ENCODE results near the gene HBZ. TPM values are rescaled to one million over a fixed set of nuclear protein-coding genes. Genes with fewer than 3 reads are reported as not detected.
"Not testable (repeated sequence)": the region's sequence is repeated elsewhere in the genome, so short reads cannot be mapped to it uniquely, and the experiment has no call there.

HBZ gene
- total RNA-seq, 2 donors from 2014 or later: 1.4 TPM; not detected in 1

- H3K27me3 ChIP-seq: peaks cover 45% of the 10 kb centered on the region
- H3K4me3 ChIP-seq: no peak overlapping the region
- intact Hi-C loops (cut with DNase I): no loop called here
Observed at GRCh38 chr16:169014-169413, 16.6 kb downstream of the HBZ start.

DNA sequence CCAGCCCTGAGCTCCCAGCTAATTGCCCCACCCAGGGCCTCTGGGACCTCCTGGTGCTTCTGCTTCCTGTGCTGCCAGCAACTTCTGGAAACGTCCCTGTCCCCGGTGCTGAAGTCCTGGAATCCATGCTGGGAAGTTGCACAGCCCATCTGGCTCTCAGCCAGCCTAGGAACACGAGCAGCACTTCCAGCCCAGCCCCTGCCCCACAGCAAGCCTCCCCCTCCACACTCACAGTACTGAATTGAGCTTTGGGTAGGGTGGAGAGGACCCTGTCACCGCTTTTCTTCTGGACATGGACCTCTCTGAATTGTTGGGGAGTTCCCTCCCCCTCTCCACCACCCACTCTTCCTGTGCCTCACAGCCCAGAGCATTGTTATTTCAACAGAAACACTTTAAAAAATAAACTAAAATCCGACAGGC, 17.7 kb downstream of the HBZ start:
- H3K9ac ChIP-seq (ENCODE audit: low read depth in 2 of 2, low read length in 2 of 2); H3K27ac ChIP-seq; H3K4me1 ChIP-seq; H3K36me3 ChIP-seq; H3K4me3 ChIP-seq; intact Hi-C loops (cut with DNase I); H3K9me3 ChIP-seq: not testable (repeated sequence)
- H3K27me3 ChIP-seq: peaks cover 50% of the 10 kb centered on the region
- DNase-seq: peak; percentile 42

More at GRCh38 chr16:169014-169413, 16.6 kb downstream of the HBZ start:
- TF ChIP-seq, protein P1, sequence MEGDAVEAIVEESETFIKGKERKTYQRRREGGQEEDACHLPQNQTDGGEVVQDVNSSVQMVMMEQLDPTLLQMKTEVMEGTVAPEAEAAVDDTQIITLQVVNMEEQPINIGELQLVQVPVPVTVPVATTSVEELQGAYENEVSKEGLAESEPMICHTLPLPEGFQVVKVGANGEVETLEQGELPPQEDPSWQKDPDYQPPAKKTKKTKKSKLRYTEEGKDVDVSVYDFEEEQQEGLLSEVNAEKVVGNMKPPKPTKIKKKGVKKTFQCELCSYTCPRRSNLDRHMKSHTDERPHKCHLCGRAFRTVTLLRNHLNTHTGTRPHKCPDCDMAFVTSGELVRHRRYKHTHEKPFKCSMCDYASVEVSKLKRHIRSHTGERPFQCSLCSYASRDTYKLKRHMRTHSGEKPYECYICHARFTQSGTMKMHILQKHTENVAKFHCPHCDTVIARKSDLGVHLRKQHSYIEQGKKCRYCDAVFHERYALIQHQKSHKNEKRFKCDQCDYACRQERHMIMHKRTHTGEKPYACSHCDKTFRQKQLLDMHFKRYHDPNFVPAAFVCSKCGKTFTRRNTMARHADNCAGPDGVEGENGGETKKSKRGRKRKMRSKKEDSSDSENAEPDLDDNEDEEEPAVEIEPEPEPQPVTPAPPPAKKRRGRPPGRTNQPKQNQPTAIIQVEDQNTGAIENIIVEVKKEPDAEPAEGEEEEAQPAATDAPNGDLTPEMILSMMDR (IDR thresholded peaks at IDR 0.05): no peak
- Histone ChIP-seq H3K9ac (ENCODE audit: low read depth in 2 of 2, low read length in 2 of 2) (no peak overlapping the region), H3K9me3 (no peaks in the 10 kb centered on the region), H3K4me1 (no peaks in the 10 kb centered on the region), H3K36me3 (no peaks in the 10 kb centered on the region), H3K27ac (no peak overlapping the region)
- DNase-seq: no peak

GRCh38 chr16:170788-171187, 18.3 kb downstream of the HBZ start:
- Histone ChIP-seq H3K9me3 (no peaks in the 10 kb centered on the region), H3K9ac (ENCODE audit: low read depth in 2 of 2, low read length in 2 of 2) (no peak overlapping the region), H3K36me3 (no peaks in the 10 kb centered on the region), H3K27me3 (peaks cover 48% of the 10 kb centered on the region), H3K4me1 (no peaks in the 10 kb centered on the region), H3K4me3 (no peak overlapping the region), H3K27ac (no peak overlapping the region)
- no peak for DNase-seq
- intact Hi-C loops (cut with DNase I): no loop called here
- TF ChIP-seq, protein P1 (IDR thresholded peaks at IDR 0.05): no peak

- H3K4me3 ChIP-seq; H3K4me1 ChIP-seq; H3K36me3 ChIP-seq; H3K9me3 ChIP-seq; H3K9ac ChIP-seq (ENCODE audit: low read depth in 2 of 2, low read length in 2 of 2); H3K27ac ChIP-seq; DNase-seq; intact Hi-C loops (cut with DNase I): not testable (repeated sequence)
- H3K27me3 ChIP-seq: peaks cover 36% of the 10 kb centered on the region
Observed at GRCh38 chr16:172374-172941, 20.0 kb downstream of the HBZ start, which contains the start of gene HBA2. Gene HBA2, plus strand, starts transcription at chr16:172876. Its CDS starts 37 bp downstream, at chr16:172913.

GRCh38 chr16:173211-173854, 20.9 kb downstream of the HBZ start:
- H3K9ac ChIP-seq (ENCODE audit: low read depth in 2 of 2, low read length in 2 of 2); DNase-seq; H3K4me3 ChIP-seq; H3K4me1 ChIP-seq; H3K9me3 ChIP-seq; intact Hi-C loops (cut with DNase I); H3K36me3 ChIP-seq; H3K27ac ChIP-seq: not testable (repeated sequence)
- H3K27me3 ChIP-seq: peaks cover 36% of the 10 kb centered on the region

DNA sequence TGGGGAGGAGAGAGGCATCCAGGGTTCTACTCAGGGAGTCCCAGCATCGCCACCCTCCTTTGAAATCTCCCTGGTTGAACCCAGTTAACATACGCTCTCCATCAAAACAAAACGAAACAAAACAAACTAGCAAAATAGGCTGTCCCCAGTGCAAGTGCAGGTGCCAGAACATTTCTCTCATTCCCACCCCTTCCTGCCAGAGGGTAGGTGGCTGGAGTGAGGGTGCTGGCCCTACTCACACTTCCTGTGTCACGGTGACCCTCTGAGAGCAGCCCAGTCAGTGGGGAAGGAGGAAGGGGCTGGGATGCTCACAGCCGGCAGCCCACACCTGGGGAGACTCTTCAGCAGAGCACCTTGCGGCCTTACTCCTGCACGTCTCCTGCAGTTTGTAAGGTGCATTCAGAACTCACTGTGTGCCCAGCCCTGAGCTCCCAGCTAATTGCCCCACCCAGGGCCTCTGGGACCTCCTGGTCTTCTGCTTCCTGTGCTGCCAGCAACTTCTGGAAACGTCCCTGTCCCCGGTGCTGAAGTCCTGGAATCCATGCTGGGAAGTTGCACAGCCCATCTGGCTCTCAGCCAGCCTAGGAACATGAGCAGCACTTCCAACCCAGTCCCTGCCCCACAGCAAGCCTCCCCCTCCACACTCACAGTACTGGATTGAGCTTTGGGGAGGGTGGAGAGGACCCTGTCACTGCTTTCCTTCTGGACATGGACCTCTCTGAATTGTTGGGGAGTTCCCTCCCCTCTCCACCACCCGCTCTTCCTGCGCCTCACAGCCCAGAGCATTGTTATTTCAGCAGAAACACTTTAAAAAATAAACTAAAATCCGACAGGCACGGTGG, 21.7 kb downstream of the HBZ start:
- H3K27me3 ChIP-seq: peaks cover 44% of the 10 kb centered on the region
- H3K4me1 ChIP-seq; H3K27ac ChIP-seq; H3K9me3 ChIP-seq; H3K36me3 ChIP-seq; H3K9ac ChIP-seq (ENCODE audit: low read depth in 2 of 2, low read length in 2 of 2); intact Hi-C loops (cut with DNase I); H3K4me3 ChIP-seq; DNase-seq: not testable (repeated sequence)

GRCh38 chr16:175011-175949, 22.8 kb downstream of the HBZ start:
- TF ChIP-seq, protein P1 (IDR thresholded peaks at IDR 0.05): no peak
- Histone ChIP-seq H3K27me3 (peaks cover 55% of the 10 kb centered on the region), H3K4me3 (no peak overlapping the region), H3K27ac (no peak overlapping the region), H3K4me1 (no peaks in the 10 kb centered on the region), H3K9me3 (no peaks in the 10 kb centered on the region), H3K9ac (ENCODE audit: low read depth in 2 of 2, low read length in 2 of 2) (no peak overlapping the region), H3K36me3 (no peaks in the 10 kb centered on the region)
- no peak for DNase-seq
- intact Hi-C loops (cut with DNase I): no loop called here

DNA sequence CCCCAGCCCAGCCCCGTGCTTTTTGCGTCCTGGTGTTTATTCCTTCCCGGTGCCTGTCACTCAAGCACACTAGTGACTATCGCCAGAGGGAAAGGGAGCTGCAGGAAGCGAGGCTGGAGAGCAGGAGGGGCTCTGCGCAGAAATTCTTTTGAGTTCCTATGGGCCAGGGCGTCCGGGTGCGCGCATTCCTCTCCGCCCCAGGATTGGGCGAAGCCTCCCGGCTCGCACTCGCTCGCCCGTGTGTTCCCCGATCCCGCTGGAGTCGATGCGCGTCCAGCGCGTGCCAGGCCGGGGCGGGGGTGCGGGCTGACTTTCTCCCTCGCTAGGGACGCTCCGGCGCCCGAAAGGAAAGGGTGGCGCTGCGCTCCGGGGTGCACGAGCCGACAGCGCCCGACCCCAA, 23.6 kb downstream of the HBZ start:
- H3K4me3 ChIP-seq; intact Hi-C loops (cut with DNase I); H3K36me3 ChIP-seq; H3K27ac ChIP-seq; H3K9me3 ChIP-seq; H3K4me1 ChIP-seq; H3K9ac ChIP-seq (ENCODE audit: low read depth in 2 of 2, low read length in 2 of 2); DNase-seq: not testable (repeated sequence)
- peaks cover 62% of the 10 kb centered on the region for H3K27me3 ChIP-seq

Data from colonic mucosa (tissue), 4 donors.